ENCODE measurements around the gene PLA2G4D.

DNA sequence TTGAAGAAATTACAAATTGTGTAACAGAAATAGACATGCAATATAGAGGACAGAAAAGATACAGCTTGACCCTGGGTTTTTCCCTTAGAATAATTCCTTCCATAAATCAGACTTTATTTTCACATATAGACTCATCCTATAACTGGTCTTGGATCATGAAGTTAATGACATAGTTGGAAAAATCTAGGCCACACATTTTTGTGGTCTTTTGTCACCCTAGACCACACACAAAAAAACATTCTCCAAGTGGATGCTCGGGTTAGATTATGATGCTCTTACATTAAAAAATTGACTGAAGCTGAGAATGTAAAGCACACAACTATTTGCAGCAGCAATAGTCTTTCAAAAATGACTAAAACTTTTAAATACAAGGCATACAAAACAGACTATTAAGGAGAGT lies 7.5 kb upstream of the PLA2G4D start:
- TF ChIP-seq, protein P1, sequence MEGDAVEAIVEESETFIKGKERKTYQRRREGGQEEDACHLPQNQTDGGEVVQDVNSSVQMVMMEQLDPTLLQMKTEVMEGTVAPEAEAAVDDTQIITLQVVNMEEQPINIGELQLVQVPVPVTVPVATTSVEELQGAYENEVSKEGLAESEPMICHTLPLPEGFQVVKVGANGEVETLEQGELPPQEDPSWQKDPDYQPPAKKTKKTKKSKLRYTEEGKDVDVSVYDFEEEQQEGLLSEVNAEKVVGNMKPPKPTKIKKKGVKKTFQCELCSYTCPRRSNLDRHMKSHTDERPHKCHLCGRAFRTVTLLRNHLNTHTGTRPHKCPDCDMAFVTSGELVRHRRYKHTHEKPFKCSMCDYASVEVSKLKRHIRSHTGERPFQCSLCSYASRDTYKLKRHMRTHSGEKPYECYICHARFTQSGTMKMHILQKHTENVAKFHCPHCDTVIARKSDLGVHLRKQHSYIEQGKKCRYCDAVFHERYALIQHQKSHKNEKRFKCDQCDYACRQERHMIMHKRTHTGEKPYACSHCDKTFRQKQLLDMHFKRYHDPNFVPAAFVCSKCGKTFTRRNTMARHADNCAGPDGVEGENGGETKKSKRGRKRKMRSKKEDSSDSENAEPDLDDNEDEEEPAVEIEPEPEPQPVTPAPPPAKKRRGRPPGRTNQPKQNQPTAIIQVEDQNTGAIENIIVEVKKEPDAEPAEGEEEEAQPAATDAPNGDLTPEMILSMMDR (IDR thresholded peaks at IDR 0.05; ENCODE audit: low read depth, low read length, poor library complexity, severe bottlenecking): no peak
- no peak for TF ChIP-seq EZH2phosphoT487 (IDR thresholded peaks at IDR 0.05; ENCODE audit: borderline replicate concordance, low read length)
